Large intestine (tissue), 3 donors: ENCODE results near the gene EHHADH. TPM values are rescaled to one million over a fixed set of nuclear protein-coding genes. Genes with fewer than 3 reads are reported as not detected.
A peak's percentile ranks its signal among the peaks of the same experiment; 100 is the strongest.

ENCODE experiments used
- DNase-seq, 2 donors: peaks; one replicate each; pipeline versions ENCODE4 v3.0.0 to v3.0.0-alpha.2; 2013
- H3K27ac ChIP-seq: one replicate; pipeline ENCODE4 v1.5.1; 2013; ENCODE audit warnings: low read length
- H3K27me3 ChIP-seq: 2 replicates; pipeline ENCODE4 v1.6.1; 2013; ENCODE audit warnings: low read length; ENCODE audit not compliant: control insufficient read depth, insufficient read depth
- H3K36me3 ChIP-seq: 2 replicates; pipeline ENCODE4 v1.6.1; 2013; ENCODE audit warnings: low read length; ENCODE audit not compliant: control insufficient read depth, insufficient read depth
- H3K4me1 ChIP-seq: one replicate; pipeline ENCODE4 v1.6.1; 2013; ENCODE audit warnings: low read length; ENCODE audit not compliant: control insufficient read depth, insufficient read depth
- H3K4me3 ChIP-seq: one replicate; pipeline ENCODE4 v1.5.1; 2013; ENCODE audit warnings: low read length
- H3K9me3 ChIP-seq: one replicate; pipeline ENCODE4 v1.6.1; 2013; ENCODE audit warnings: mild to moderate bottlenecking, low read depth, low read length, moderate library complexity; ENCODE audit not compliant: control insufficient read depth
- WGBS: methylation state at CpG from one replicate; pipeline ENCODE4 v1.1.5; 2013; ENCODE audit warnings: low lambda C conversion rate; ENCODE audit not compliant: insufficient coverage; 5-methylcytosine and 5-hydroxymethylcytosine counted together
- polyA plus RNA-seq: library from polyadenylated mRNA; unstranded; fragments of 120-200 nt; gene quantifications from one replicate; pipeline ENCODE4 v1.2.1, GENCODE V29; 2013

Gene EHHADH
- polyA plus RNA-seq, 1 donor: 11.4 TPM

DNA sequence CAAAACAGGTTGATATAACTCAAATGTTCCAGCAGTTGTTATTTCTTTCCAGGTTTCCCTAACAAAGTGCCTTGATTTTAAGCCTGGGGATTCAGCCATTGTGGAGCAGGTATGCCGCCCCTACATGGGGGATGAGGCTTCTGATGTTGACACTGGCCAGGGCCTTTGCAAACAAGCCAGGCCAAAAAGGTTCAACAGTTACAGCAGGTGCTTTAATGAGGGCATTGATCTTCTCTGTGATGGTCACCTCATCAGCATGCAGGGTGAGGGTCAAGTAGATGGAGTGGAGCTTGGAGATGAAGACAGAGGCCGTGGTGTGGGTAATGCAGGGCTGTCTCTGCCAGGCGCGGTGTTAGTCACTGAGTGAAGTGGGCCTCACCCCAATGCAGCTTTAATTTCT, 22.6 kb upstream of the EHHADH start:
- no peaks in the 10 kb centered on the region for H3K9me3 ChIP-seq
- H3K27ac ChIP-seq: no peak overlapping the region
- no peaks in the 10 kb centered on the region for H3K4me1 ChIP-seq
- no CpG with 5 or more reads among the region's 4 CpGs for WGBS
- DNase-seq: no peak
- H3K27me3 ChIP-seq: no peaks in the 10 kb centered on the region
- H3K4me3 ChIP-seq: no peak overlapping the region
- H3K36me3 ChIP-seq: no peaks in the 10 kb centered on the region

DNA sequence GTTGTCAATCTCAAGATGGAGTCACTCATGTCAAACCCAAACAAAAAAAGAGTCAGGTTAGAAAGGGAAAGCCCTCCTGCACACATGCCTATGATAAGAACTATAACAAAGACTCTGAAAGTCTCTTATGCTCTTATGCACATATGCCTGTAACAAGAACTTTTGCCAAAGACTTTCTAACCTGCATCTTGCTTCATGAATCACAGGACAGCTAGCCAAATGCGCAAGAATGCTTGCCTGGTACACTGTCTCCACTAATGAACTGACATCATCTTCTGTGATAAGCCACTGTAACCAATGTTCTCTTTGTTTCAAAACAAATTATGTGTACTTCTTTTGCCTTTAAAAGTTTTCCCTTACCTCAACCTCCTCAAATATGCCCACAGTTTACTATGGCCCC, 18.2 kb upstream of the EHHADH start:
- Histone ChIP-seq H3K36me3 (no peaks in the 10 kb centered on the region), H3K4me3 (no peak overlapping the region)
- 100% methylated on average over 1 of the region's 1 CpG for WGBS

DNA sequence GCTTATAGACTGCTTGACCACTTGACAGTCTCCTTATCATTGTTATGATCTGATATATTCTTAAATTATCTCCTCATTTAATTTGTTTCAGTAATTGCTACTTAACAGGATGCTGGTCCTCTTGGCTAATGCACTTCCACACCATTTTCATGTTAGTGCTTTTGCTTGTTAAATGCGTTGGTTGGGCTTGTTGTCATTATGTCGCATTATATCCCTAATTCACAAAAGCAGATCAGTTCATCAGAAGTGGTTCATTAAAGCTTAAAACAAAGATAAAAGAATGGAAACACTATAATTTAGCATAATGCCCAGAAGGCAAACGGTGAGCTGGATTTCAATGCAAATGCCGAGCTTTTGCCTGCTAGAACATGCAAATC, 17.1 kb upstream of the EHHADH start:
- no peak overlapping the region for H3K4me3 ChIP-seq
- DNase-seq: no peak
- WGBS: no CpG with 5 or more reads among the region's 4 CpGs
- H3K9me3 ChIP-seq: no peaks in the 10 kb centered on the region
- H3K27ac ChIP-seq: no peak overlapping the region
- no peaks in the 10 kb centered on the region for H3K4me1 ChIP-seq
- no peaks in the 10 kb centered on the region for H3K36me3 ChIP-seq
- no peaks in the 10 kb centered on the region for H3K27me3 ChIP-seq

More for the DNA sequence above, 18.2 kb upstream of the EHHADH start:
- Histone ChIP-seq H3K9me3 (no peaks in the 10 kb centered on the region), H3K27me3 (no peaks in the 10 kb centered on the region), H3K27ac (no peak overlapping the region), H3K4me1 (no peaks in the 10 kb centered on the region)
- DNase-seq: no peak

DNA sequence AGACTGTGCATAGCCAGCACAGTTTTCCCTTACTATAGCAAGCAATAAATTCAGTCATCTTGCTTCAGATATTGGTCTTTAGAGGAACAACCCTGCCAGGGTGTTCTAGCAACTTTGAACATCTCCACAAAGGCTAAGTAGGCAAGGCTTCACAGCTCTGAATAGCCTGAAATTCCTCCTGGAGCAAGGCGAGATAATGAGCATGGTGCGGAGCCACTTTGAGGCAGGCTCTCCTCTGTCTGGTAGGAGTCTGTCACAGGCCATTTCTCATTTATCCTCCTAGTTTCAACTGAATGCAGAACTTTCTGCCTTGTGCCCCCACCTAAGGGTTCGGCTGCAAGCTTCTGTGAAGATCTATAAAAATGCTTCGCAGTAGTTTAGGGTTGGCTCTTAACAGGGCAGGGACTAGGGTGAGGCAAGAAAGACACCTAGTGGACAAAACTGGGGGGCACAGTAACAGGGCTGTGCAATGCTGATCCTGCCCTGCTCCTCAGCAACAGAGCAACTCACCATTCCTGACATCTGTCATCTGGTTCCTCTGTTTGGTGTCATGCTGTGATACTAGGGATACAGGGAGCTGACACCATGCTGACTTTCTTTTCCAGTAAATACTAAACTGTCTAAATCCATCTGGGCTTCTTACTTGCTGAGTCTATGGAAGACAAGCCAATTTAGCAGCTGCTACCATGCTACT, 16.6 kb upstream of the EHHADH start:
- H3K27me3 ChIP-seq: no peaks in the 10 kb centered on the region
- H3K4me1 ChIP-seq: no peaks in the 10 kb centered on the region
- H3K27ac ChIP-seq: no peak overlapping the region
- H3K36me3 ChIP-seq: no peaks in the 10 kb centered on the region
- H3K9me3 ChIP-seq: no peaks in the 10 kb centered on the region
- no peak overlapping the region for H3K4me3 ChIP-seq
- WGBS: no CpG with 5 or more reads among the region's 4 CpGs
- DNase-seq: peak; percentile 23 to 49

DNA sequence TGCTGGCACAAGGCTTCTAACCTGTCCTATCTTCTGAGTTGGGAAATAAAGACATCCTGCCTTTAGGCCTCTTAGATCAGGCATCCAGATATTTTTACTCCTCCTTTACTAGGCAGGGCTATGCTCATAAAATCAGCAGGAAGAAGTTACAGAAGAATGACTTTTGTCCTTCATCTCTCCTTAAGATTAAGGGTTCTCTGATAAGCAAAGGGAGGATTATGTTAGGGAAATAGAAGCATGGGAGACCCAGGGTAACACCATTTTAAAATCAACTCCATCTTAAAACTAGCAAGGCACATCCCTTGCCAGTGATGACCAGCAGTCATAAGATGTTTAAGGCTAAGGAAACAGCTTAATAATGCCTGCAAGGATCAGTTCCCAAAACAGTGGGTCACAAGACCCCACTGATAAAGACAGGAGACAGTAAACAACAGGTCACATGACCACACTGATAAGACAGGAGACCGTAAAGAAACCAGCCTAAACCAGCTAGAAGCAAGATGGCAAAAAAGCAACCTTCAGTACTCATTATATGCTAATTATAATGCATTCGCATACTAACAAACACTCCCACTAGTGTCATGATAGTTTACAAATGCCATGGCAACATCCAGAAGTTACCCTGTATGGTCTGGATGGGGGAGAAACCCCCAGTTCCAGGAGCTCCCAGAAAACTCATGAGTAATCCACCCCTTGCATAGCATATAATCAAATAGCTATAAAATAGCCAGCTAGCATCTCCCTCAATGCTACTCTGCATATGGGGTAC, 14.5 kb upstream of the EHHADH start:
- Histone ChIP-seq H3K4me1 (no peaks in the 10 kb centered on the region), H3K9me3 (no peaks in the 10 kb centered on the region), H3K4me3 (no peak overlapping the region), H3K27ac (no peak overlapping the region), H3K36me3 (no peaks in the 10 kb centered on the region), H3K27me3 (no peaks in the 10 kb centered on the region)
- peak in 1 of 2 donors; percentile 27 for DNase-seq
- WGBS: 0% methylated on average over 1 of the region's 2 CpGs

DNA sequence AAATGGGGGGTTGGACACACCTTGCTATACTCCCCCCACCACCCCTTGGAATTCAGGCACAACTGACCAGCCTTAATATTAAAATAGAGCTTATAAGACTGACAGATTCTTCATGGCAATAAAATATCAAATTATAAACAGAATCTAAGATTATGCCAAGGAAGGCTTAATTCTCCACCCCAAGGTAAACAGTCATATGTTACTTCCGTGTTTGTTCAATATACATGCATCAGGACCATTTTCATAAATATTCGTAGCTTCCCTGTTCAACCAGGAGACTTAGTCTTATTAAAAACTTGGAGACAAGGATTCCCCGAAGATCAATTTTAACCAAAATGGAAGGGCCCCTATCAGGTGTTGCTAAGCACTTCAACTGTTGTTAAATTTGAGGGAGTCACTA, 13.3 kb upstream of the EHHADH start:
- no peaks in the 10 kb centered on the region for H3K27me3 ChIP-seq
- no peaks in the 10 kb centered on the region for H3K36me3 ChIP-seq
- no peak overlapping the region for H3K4me3 ChIP-seq
- no peak for DNase-seq
- no peak overlapping the region for H3K27ac ChIP-seq
- no CpG with 5 or more reads among the region's 3 CpGs for WGBS
- H3K9me3 ChIP-seq: no peaks in the 10 kb centered on the region
- H3K4me1 ChIP-seq: no peaks in the 10 kb centered on the region

DNA sequence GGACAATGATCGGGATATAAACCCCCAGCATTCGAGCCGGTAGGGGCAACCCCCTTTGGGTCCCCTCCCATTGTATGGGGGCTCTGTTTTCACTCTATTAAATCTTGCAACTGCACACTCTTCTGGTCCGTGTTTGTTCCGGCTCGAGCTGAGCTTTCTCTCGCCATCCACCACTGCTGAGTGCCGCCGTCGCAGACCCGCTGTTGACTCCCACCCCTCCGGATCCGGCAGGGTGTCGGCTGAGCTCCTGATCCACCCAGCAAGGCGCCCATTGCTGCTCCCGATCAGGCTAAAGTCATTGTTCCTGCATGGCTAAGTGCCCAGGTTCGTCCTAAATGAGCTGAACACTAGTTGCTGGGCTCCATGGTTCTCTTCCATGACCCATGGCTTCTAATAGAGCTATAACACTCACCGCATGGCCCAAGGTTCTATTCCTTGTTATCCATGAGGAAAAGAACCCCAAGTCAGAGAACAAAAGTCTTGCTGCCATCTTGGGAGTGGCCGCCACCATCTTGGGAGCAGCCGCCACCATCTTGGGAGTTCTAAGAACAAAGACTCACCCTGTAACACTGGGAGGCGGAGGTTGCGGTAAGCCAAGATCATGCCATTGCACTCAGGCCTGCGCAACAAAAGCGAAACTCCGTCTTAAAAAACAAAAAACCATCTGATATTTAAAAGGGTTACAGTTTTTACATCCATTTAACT, 11.2 kb upstream of the EHHADH start:
- Histone ChIP-seq H3K4me3 (no peak overlapping the region), H3K27me3 (no peaks in the 10 kb centered on the region), H3K36me3 (no peaks in the 10 kb centered on the region), H3K27ac (no peak overlapping the region), H3K4me1 (no peaks in the 10 kb centered on the region), H3K9me3 (no peaks in the 10 kb centered on the region)
- 100% methylated on average over 3 of the region's 25 CpGs for WGBS
- no peak for DNase-seq

DNA sequence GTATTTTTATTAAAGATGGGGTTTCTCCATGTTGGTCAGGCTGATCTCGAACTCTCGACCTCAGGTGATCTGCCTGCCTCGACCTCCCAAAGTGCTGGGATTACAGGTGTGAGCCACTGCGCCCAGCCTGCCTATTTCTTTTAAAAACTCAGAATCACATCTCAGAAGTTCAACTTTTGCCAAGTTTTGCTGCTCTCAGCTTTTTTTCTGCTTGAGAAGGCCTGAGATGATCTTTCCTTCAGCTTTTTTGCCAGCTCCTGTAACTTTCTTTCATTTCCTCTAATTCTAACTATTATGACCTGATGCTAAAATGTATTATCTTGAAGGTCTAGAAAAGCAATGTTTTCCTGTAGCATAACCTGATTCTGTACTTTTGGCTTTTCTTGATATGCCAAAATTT, 9.6 kb upstream of the EHHADH start:
- Histone ChIP-seq H3K4me3 (no peak overlapping the region), H3K27me3 (no peaks in the 10 kb centered on the region), H3K27ac (no peak overlapping the region), H3K9me3 (no peaks in the 10 kb centered on the region), H3K36me3 (no peaks in the 10 kb centered on the region), H3K4me1 (no peaks in the 10 kb centered on the region)
- no peak for DNase-seq
- no CpG with 5 or more reads among the region's 4 CpGs for WGBS

DNA sequence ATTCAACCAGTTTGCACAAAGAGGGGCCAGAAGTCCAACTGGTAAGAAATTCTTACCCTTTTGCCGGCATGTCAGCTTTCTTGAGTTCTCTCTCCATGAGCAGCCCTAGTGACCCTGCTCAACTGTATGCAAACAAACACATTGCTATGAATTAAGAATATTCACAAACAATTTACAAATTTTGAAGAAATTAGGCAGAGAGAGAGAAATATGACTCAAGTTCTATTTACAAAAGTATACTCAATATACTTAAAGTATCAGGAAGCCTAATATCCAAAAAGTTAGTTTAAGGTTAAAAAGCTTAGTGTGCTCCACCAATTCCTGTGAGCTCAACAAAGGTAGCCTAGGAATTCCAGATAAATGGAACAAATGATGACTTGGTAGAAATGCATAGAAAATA, 3.5 kb upstream of the EHHADH start:
- Histone ChIP-seq H3K9me3 (no peaks in the 10 kb centered on the region), H3K4me3 (no peak overlapping the region), H3K27me3 (no peaks in the 10 kb centered on the region), H3K27ac (no peak overlapping the region), H3K4me1 (no peaks in the 10 kb centered on the region), H3K36me3 (no peaks in the 10 kb centered on the region)
- no peak for DNase-seq
- WGBS: 100% methylated on average over 1 of the region's 1 CpG

DNA sequence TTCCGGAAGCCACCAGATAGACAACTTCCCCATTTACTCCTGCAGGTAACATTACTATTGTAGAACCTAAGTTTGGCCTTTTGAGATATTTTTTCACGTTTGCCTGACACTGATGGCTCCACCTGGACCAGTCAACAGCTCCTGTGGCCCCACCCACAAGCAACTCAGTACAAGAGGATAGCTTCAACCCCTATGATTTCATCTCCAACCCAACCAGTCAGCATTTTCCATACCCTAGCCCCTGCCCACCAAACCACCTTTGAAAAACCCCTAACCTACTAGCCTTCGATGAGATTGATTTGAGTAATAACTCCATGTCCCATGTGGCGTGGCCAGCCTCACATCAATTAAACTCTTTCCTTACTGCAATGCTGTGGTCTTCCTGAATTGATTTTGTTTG, 950 bp upstream of the EHHADH start:
- DNase-seq: no peak
- no CpG with 5 or more reads among the region's 4 CpGs for WGBS
- Histone ChIP-seq H3K4me1 (no peaks in the 10 kb centered on the region), H3K4me3 (no peak overlapping the region), H3K9me3 (no peaks in the 10 kb centered on the region), H3K27ac (no peak overlapping the region), H3K27me3 (no peaks in the 10 kb centered on the region), H3K36me3 (no peaks in the 10 kb centered on the region)
